Transverse colon (tissue), 4 donors: ENCODE results near the gene TIRAP. TPM values are rescaled to one million over a fixed set of nuclear protein-coding genes. Genes with fewer than 3 reads are reported as not detected.

ENCODE experiments used
- DNase-seq: peaks from one replicate; pipeline ENCODE4 v3.0.0-alpha.2; 2019
- H3K27ac ChIP-seq, 4 donors: fragments of 200-600 bp; sonication (generic); 2 replicates each; pipeline ENCODE4 v1.5.1; 2016 to 2018; ENCODE audit warnings: inconsistent platforms in 4 of 4
- H3K27me3 ChIP-seq: fragments of 200-600 bp; sonication (generic); 2 replicates; pipeline ENCODE4 v1.5.1; 2017; ENCODE audit warnings: inconsistent platforms
- H3K36me3 ChIP-seq, 4 donors: fragments of 200-600 bp; sonication (generic); 2 replicates each; pipeline ENCODE4 v1.5.1; 2017 to 2019; ENCODE audit warnings: inconsistent platforms in 4 of 4
- H3K4me1 ChIP-seq, 4 donors: fragments of 200-600 bp; sonication (generic); 2 replicates each; pipeline ENCODE4 v1.5.1; 2017 to 2020; ENCODE audit warnings: inconsistent platforms in 4 of 4
- H3K4me3 ChIP-seq, 4 donors: fragments of 200-600 bp; sonication (generic); 1 replicate in 1 of 4; 2 replicates in 3 of 4; pipeline versions ENCODE4 v1.5.1 to v1.6.1; 2017 to 2019; ENCODE audit warnings: inconsistent platforms in 4 of 4
- H3K9me3 ChIP-seq, 2 donors: fragments of 200-600 bp; sonication (generic); 2 replicates each; pipeline ENCODE4 v1.5.1; 2017 to 2019; ENCODE audit warnings: inconsistent platforms in 2 of 2
- CTCF ChIP-seq, 5 experiments: fragments of 200-600 bp in 3 of 5; fragments of 450-650 bp in 2 of 5; sonication (generic) in 3 of 5; IDR thresholded peaks; 1 replicate in 2 of 5; 2 replicates in 3 of 5; pipeline ENCODE4 v1.5.1; 2016 to 2017; ENCODE audit warnings: antibody characterized with exemption in 5 of 5, inconsistent platforms in 3 of 5, mild to moderate bottlenecking in 2 of 5, moderate library complexity in 1 of 5
- EP300 ChIP-seq: sonication (generic); formaldehyde crosslinking; IDR thresholded peaks from one replicate; pipeline ENCODE4 v1.6.1; 2017; ENCODE audit warnings: antibody characterized with exemption, low read depth
- POLR2A ChIP-seq: fragments of 450-650 bp; IDR thresholded peaks from one replicate; pipeline ENCODE4 v1.6.1; 2016; ENCODE audit warnings: antibody characterized with exemption, mild to moderate bottlenecking, moderate library complexity
- POLR2AphosphoS5 ChIP-seq, 3 donors: sonication (generic); formaldehyde crosslinking; IDR thresholded peaks; one replicate each; pipeline ENCODE4 v1.6.1; 2016; ENCODE audit warnings: antibody characterized with exemption in 3 of 3
- WGBS, 2 donors: methylation state at CpG; one replicate each; pipeline ENCODE4 v1.1.5; 2018; ENCODE audit warnings: low coverage in 1 of 2; 5-methylcytosine and 5-hydroxymethylcytosine counted together
- in situ Hi-C, 4 donors: fragments of 200-750 bp; cut with MboI; loops; one replicate each; pipeline versions ENCODE4 v1.15.0 to v1.15.1; 2017; ENCODE audit warnings: low sequenced_read_pairs in 3 of 4, low pct_ligation_motif_present in 1 of 4, low pct_unique_long_range_greater_than_20kb in 1 of 4
- intact Hi-C: fragments of 100-400 bp; cut with DNase I; formaldehyde crosslinking; loops from one replicate; pipeline ENCODE4 v1.15.1; 2023; ENCODE audit warnings: low total_unique reads
- total RNA-seq, 4 donors: library from RNA; depleted of rRNA; stranded (reverse); fragments of >200 nt; gene quantifications; one replicate each; pipeline ENCODE4 v1.1.0, GENCODE V29; 2016

TIRAP gene
- total RNA-seq, 4 donors from 2014 or later, result 5.8 to 38.9 (median 20.3) TPM

- Histone ChIP-seq H3K9me3 (no peaks in the 10 kb centered on the region), H3K4me1 (peaks cover 9 to 28% (median 21%) of the 10 kb centered on the region in 4 donors), H3K27ac (peak overlapping the region; percentile 79 to 90 (median 82)), H3K27me3 (no peaks in the 10 kb centered on the region), H3K4me3 (no peak overlapping the region), H3K36me3 (no peaks in the 10 kb centered on the region)
- TF ChIP-seq POLR2A, result no peak
- no peak for TF ChIP-seq CTCF (IDR thresholded peaks at IDR 0.05)
- no peak for TF ChIP-seq EP300
- no peak for TF ChIP-seq POLR2AphosphoS5 (IDR thresholded peaks at IDR 0.05)
- in situ Hi-C loops, result loop anchor here in 3 of 4 donors (10.0 to 25.0 kb wide), 4 partner anchors 95 to 170 kb away; no protein-coding TSS in a partner anchor
- WGBS, 2 donors, result 52% methylated on average over 1 of the region's 1 CpG; no CpG with 5 or more reads in 1 of the 2 donors
- intact Hi-C loops, result loop anchor here (10.0 kb wide), 1 partner anchor 117 kb away; no protein-coding TSS in a partner anchor
- no peak for DNase-seq
These were observed 34.5 kb downstream of the TIRAP start for GRCh38 chr11:126317432-126317755.

DNA sequence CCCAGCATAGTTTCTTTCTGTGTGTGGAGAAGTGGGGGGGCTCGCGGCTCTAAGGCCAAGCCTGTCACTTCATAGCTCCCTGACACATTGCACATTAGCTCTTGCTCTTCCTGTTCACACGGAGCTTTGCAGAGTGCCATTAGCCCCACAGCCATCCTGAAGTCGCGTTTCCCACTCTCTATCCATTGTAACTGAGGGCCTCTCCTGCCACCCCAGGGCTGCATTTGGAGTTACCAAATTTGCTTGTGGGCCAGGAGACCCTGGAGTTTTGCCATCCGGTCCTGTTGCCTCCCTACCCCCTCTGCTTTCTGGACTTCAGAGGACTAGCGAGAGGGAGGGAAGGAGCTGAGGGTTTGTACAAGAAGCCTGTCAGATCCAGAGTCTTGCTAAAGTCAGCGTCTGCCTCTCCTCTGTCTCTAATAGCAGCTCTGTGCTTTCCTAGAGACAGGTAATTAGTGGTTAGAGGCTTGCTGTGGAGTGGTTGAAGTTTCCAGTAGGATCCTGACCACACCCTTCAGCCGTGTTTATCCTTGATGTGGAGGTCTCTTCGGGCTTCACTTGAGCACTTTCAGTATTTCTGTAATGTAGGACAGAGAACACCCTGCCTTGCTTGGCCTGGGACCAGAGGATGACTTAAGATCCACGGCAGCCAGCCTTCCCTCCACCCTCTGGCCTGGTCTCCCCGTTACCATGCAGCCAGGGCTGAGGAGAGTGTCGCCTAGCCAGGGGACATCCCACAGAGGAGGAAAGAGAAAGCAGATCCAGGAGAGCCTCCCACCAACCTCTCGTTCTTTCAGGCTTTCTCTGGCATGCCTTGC, 35.1 kb downstream of the TIRAP start:
- WGBS, 2 donors, result 41 to 51% methylated on average over 2 to 14 of the region's 14 CpGs
- Histone ChIP-seq H3K27me3 (no peaks in the 10 kb centered on the region), H3K9me3 (no peaks in the 10 kb centered on the region), H3K36me3 (no peaks in the 10 kb centered on the region), H3K27ac (peak overlapping the region; percentile 79 to 90 (median 82)), H3K4me3 (peak overlapping the region in 1 of 4 donors; percentile 27), H3K4me1 (peaks cover 9 to 23% (median 18%) of the 10 kb centered on the region in 4 donors)
- in situ Hi-C loops, result loop anchor here in 3 of 4 donors (10.0 to 25.0 kb wide), 4 partner anchors 94 to 169 kb away; no protein-coding TSS in a partner anchor
- DNase-seq, result peak; percentile 53
- intact Hi-C loops, result loop anchor here (10.0 kb wide), 1 partner anchor 117 kb away; no protein-coding TSS in a partner anchor
- TF ChIP-seq EP300 (no peak), POLR2AphosphoS5 (IDR thresholded peaks at IDR 0.05) (no peak), CTCF (IDR thresholded peaks at IDR 0.05) (no peak), POLR2A (no peak)

DNA sequence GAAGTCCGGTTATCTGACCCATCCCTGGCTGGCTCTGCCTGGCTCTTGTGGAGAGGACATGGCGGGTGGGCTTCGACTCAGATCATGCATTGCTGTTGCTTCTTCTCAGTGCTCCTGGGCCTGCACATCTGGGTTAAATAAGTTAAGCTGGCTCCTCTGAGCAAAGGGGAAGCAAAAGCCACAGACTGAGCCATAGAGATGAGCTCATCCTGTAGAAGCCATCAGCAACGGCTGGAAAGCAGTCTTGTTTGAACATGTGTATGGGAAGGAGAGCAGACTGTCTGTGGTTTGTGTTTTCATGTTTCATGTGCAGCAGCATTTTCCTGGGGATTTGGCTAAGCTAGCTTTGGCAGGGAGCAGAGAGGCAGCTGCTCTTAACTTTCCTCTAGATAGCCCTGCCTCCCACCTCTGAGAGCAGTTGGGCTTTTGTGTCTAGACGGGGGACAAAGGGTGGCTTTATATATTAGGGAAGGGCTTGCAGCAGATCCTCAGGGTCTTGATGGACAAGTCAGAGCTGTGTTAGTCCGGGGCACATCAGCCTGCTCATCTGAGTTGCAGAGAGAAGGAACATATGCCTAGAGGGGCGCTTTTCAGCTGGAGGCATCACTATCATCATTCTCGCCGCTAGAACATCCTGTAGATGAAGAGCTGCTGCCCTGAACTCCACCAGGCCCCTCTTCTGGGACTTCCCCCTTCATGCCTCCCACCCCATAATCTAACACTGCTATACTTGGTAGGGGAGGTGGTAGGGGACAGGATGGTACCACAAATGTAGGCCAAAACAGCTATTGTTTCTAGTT, 35.9 kb downstream of the TIRAP start:
- peak; percentile 17 for DNase-seq
- no peak for TF ChIP-seq EP300
- TF ChIP-seq POLR2A, result no peak
- TF ChIP-seq POLR2AphosphoS5 (IDR thresholded peaks at IDR 0.05), result peak in 1 of 3 donors; percentile 1
- TF ChIP-seq CTCF (IDR thresholded peaks at IDR 0.05), result no peak
- Histone ChIP-seq H3K4me1 (peaks cover 9 to 23% (median 18%) of the 10 kb centered on the region in 4 donors), H3K27me3 (no peaks in the 10 kb centered on the region), H3K9me3 (no peaks in the 10 kb centered on the region), H3K36me3 (no peaks in the 10 kb centered on the region), H3K27ac (peak overlapping the region; percentile 79 to 90 (median 82)), H3K4me3 (peak overlapping the region in 1 of 4 donors; percentile 27)
- WGBS, 2 donors, result 36 to 66% methylated on average over 2 to 9 of the region's 9 CpGs
- in situ Hi-C loops (loop anchor here in 3 of 4 donors (10.0 to 25.0 kb wide), 4 partner anchors 94 to 169 kb away; no protein-coding TSS in a partner anchor), intact Hi-C loops (loop anchor here (10.0 kb wide), 1 partner anchor 116 kb away; no protein-coding TSS in a partner anchor)

DNA sequence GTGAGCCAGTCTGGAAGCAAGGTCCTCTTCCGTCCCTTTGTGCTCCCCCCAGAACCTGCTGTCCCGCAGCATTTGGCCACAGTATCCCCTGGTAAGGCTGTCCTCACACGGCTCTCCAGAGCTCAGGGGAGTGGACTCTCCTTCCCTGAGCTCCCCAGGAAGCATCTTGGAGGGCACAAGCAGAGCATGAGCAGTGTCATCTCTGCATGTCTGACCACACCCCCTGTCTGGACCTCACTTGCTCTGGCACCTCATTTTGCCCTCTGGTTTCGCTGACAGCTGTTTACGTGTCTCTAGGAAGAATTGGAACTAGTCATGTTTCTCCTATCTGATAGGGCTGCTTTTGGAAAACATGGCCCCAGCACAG, 36.5 kb downstream of the TIRAP start:
- 78% methylated on average over 5 of the region's 5 CpGs; no CpG with 5 or more reads in 1 of the 2 donors for WGBS, 2 donors
- peak overlapping the region; percentile 79 to 90 (median 82) for H3K27ac ChIP-seq
- H3K4me1 ChIP-seq, result peaks cover 9 to 23% (median 18%) of the 10 kb centered on the region in 4 donors
- intact Hi-C loops (loop anchor here (10.0 kb wide), 1 partner anchor 115 kb away; no protein-coding TSS in a partner anchor), in situ Hi-C loops (loop anchor here in 3 of 4 donors (10.0 to 25.0 kb wide), 4 partner anchors 93 to 168 kb away; no protein-coding TSS in a partner anchor)
- H3K36me3 ChIP-seq, result no peaks in the 10 kb centered on the region
- no peaks in the 10 kb centered on the region for H3K27me3 ChIP-seq
- no peaks in the 10 kb centered on the region for H3K9me3 ChIP-seq
- H3K4me3 ChIP-seq, result no peak overlapping the region
- no peak for DNase-seq
- TF ChIP-seq CTCF (IDR thresholded peaks at IDR 0.05) (no peak), POLR2A (no peak), POLR2AphosphoS5 (IDR thresholded peaks at IDR 0.05) (no peak), EP300 (no peak)
